Upper lobe of left lung (tissue), 4 donors: ENCODE measurements around the gene VOPP1.

Experiments used
- CTCF ChIP-seq, 6 experiments: fragments of 450-650 bp in 4 of 6; fragments of 200-600 bp in 2 of 6; sonication (generic) in 2 of 6; IDR thresholded peaks; one replicate each; pipeline ENCODE4 v1.5.1; 2016 to 2019; ENCODE audit warnings: antibody characterized with exemption in 6 of 6
- EP300 ChIP-seq, 4 donors: sonication (generic); formaldehyde crosslinking; IDR thresholded peaks; one replicate each; pipeline ENCODE4 v1.5.1; 2017; ENCODE audit warnings: antibody characterized with exemption in 4 of 4, control low read depth in 2 of 4
- POLR2A ChIP-seq, 4 donors: fragments of 450-650 bp; IDR thresholded peaks; one replicate each; pipeline ENCODE4 v1.5.1; 2016 to 2017; ENCODE audit warnings: antibody characterized with exemption in 4 of 4, mild to moderate bottlenecking in 2 of 4
- POLR2AphosphoS5 ChIP-seq, 2 donors: sonication (generic); formaldehyde crosslinking; IDR thresholded peaks; one replicate each; pipeline ENCODE4 v1.5.1; 2017; ENCODE audit warnings: antibody characterized with exemption in 2 of 2

GRCh38 chr7:55431898-55432297 lies 140.4 kb downstream of the VOPP1 start:
- TF ChIP-seq CTCF (IDR thresholded peaks at IDR 0.05) = no peak
- TF ChIP-seq POLR2A (IDR thresholded peaks at IDR 0.05) = no peak
- no peak for TF ChIP-seq EP300 (IDR thresholded peaks at IDR 0.05)
- no peak for TF ChIP-seq POLR2AphosphoS5 (IDR thresholded peaks at IDR 0.05)
